Smooth muscle cell (in vitro differentiated cells): Measurements from ENCODE around the gene CACNB3. TPM values are rescaled to one million over a fixed set of nuclear protein-coding genes. Genes with fewer than 3 reads are reported as not detected.
"Not testable (repeated sequence)": the region's sequence is repeated elsewhere in the genome, so short reads cannot be mapped to it uniquely, and the experiment has no call there.

ENCODE experiments used
- DNase-seq: peaks from one replicate; lab custom pipeline; 2025; ENCODE audit not compliant: unreplicated experiment; lab: John Stamatoyannopoulos, UW
- H2AFZ ChIP-seq: fragments of 200-600 bp; sonication (generic); 2 replicates; pipeline ENCODE4 v1.6.0; 2016; ENCODE audit warnings: antibody characterized with exemption, low read depth, mild to moderate bottlenecking
- H3F3A ChIP-seq: fragments of 200-600 bp; sonication (generic); 2 replicates; pipeline ENCODE4 v1.6.0; 2017; ENCODE audit warnings: antibody characterized with exemption, low read depth
- H3K27ac ChIP-seq: fragments of 200-600 bp; sonication (generic); 2 replicates; pipeline ENCODE4 v1.5.1; 2016; ENCODE audit warnings: low read depth, mild to moderate bottlenecking
- H3K27me3 ChIP-seq: fragments of 200-600 bp; sonication (generic); 2 replicates; pipeline ENCODE4 v1.6.1; 2016; ENCODE audit warnings: low read depth, mild to moderate bottlenecking
- H3K36me3 ChIP-seq: fragments of 200-600 bp; sonication (generic); 2 replicates; pipeline ENCODE4 v1.5.1; 2016; ENCODE audit warnings: low read depth
- H3K4me1 ChIP-seq: fragments of 200-600 bp; sonication (generic); 2 replicates; pipeline ENCODE4 v1.5.1; 2016; ENCODE audit warnings: low read depth
- H3K4me2 ChIP-seq: fragments of 200-600 bp; sonication (generic); 2 replicates; pipeline ENCODE4 v1.6.0; 2016; ENCODE audit warnings: mild to moderate bottlenecking
- H3K4me3 ChIP-seq: fragments of 200-600 bp; sonication (generic); 2 replicates; pipeline ENCODE4 v1.5.1; 2016; ENCODE audit warnings: mild to moderate bottlenecking
- H3K79me2 ChIP-seq: fragments of 200-600 bp; sonication (generic); 2 replicates; pipeline ENCODE4 v1.6.0; 2016; ENCODE audit warnings: low read depth, mild to moderate bottlenecking
- H3K9ac ChIP-seq: fragments of 200-600 bp; sonication (generic); 2 replicates; pipeline ENCODE4 v1.6.0; 2016; ENCODE audit warnings: low read depth
- H3K9me3 ChIP-seq: fragments of 200-600 bp; sonication (generic); replicated peaks from 2 replicates; pipeline ENCODE4 v1.5.1; 2016; ENCODE audit warnings: low read depth
- H4K20me1 ChIP-seq: fragments of 200-600 bp; sonication (generic); 2 replicates; pipeline ENCODE4 v1.6.0; 2016; ENCODE audit warnings: low read depth
- WGBS: methylation state at CpG from one replicate; pipeline ENCODE4 v1.1.7; 2016; ENCODE audit warnings: low lambda C conversion rate; 5-methylcytosine and 5-hydroxymethylcytosine counted together
- polyA plus RNA-seq: library from polyadenylated mRNA; unstranded; fragments of >200 nt; fragmentation: Nextera tagmentation; extraction: Ambion mirVana; gene quantifications from 2 replicates; pipeline ENCODE4 v1.2.1, GENCODE V29; 2016
- total RNA-seq: library from RNA; depleted of rRNA; stranded (reverse); fragments of >200 nt; gene quantifications from 2 replicates; pipeline ENCODE4 v1.2.3, GENCODE V29; 2014
- TF ChIP-seq, protein P1 (sequence below): fragments of 200-600 bp; sonication (generic); IDR thresholded peaks from 2 replicates; pipeline ENCODE4 v1.5.1; 2017; ENCODE audit warnings: borderline replicate concordance, mild to moderate bottlenecking, antibody characterized with exemption; ENCODE audit not compliant: insufficient read depth, poor library complexity, severe bottlenecking

CACNB3 gene
- total and polyA plus RNA-seq, 2 experiments from 2014 or later: 18.5 to 21.7 TPM

DNA sequence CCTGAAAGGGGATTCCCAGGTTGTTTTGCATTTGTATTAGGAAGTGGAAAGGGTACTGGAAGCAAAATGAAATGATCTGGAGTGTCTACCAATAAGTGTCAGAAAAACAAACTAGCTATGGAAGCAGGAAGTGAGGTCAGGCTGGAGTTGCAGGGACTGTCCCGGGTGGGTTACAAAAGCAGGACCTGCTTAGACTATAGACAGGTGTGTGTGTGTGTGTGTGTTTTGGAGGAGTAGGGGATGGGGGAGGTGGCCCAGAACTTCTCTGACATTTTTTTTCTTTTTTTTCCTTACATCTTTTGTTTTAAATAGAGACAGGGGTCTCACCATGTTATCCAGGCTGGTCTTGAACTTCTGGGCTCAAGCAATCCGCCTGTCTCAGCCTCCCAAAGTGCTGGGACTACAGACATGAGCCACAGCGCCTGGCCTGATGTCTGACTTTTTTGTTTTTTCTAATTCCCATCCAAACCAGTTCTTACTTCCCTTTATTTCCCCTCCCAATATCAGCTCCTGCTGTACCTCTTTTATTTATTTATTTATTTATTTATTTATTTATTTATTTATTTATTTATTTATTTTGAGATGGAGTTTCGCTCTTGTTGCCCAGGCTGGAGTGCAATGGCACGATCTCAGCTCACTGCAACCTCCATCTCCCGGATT, 47.9 kb downstream of the CACNB3 start:
- H3K4me3 ChIP-seq: peak overlapping the region; percentile 69
- peak overlapping the region; percentile 90 for H2AFZ ChIP-seq
- H3K27me3 ChIP-seq: peaks cover 25% of the 10 kb centered on the region
- WGBS: 83% methylated on average over 6 of the region's 6 CpGs
- no peaks in the 10 kb centered on the region for H4K20me1 ChIP-seq
- H3K4me2 ChIP-seq: peak overlapping the region; percentile 92
- no peaks in the 10 kb centered on the region for H3K9me3 ChIP-seq
- H3K27ac ChIP-seq: no peak overlapping the region
- H3K4me1 ChIP-seq: peaks cover 20% of the 10 kb centered on the region
- TF ChIP-seq, protein P1, sequence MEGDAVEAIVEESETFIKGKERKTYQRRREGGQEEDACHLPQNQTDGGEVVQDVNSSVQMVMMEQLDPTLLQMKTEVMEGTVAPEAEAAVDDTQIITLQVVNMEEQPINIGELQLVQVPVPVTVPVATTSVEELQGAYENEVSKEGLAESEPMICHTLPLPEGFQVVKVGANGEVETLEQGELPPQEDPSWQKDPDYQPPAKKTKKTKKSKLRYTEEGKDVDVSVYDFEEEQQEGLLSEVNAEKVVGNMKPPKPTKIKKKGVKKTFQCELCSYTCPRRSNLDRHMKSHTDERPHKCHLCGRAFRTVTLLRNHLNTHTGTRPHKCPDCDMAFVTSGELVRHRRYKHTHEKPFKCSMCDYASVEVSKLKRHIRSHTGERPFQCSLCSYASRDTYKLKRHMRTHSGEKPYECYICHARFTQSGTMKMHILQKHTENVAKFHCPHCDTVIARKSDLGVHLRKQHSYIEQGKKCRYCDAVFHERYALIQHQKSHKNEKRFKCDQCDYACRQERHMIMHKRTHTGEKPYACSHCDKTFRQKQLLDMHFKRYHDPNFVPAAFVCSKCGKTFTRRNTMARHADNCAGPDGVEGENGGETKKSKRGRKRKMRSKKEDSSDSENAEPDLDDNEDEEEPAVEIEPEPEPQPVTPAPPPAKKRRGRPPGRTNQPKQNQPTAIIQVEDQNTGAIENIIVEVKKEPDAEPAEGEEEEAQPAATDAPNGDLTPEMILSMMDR: no peak
- H3K9ac ChIP-seq: no peak overlapping the region
- no peak for DNase-seq
- H3K79me2 ChIP-seq: no peaks in the 10 kb centered on the region
- no peaks in the 10 kb centered on the region for H3K36me3 ChIP-seq
- H3F3A ChIP-seq: no peaks in the 10 kb centered on the region

DNA sequence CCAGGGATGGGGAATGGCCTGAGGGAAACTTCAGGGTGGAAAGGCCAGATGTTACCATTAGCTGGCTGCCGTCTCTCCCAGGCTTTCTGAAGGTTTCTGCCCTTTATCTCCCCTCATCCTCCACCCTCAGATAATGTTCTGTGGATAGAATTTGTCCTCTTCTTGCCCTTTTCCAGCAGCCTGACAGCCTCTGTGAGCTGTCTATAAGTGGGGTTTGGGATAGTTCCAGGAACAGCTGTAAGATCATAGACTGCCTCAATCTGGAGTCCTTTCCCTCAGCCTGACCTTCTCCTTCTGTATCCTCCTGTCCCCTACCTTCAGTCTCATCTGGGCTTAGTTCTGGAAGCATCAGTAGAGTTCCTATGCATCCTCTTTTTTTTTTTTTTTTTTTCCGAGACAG, 50.2 kb downstream of the CACNB3 start:
- H3K4me2 ChIP-seq: no peak overlapping the region
- no peak overlapping the region for H3K9ac ChIP-seq
- peaks cover 13% of the 10 kb centered on the region for H3K4me1 ChIP-seq
- H3K9me3 ChIP-seq: no peaks in the 10 kb centered on the region
- H3K27me3 ChIP-seq: peaks cover 22% of the 10 kb centered on the region
- H3K36me3 ChIP-seq: no peaks in the 10 kb centered on the region
- TF ChIP-seq, protein P1: no peak
- no peak overlapping the region for H2AFZ ChIP-seq
- H4K20me1 ChIP-seq: no peaks in the 10 kb centered on the region
- no peak for DNase-seq
- 67% methylated on average over 2 of the region's 2 CpGs for WGBS
- H3K79me2 ChIP-seq: no peaks in the 10 kb centered on the region
- H3K27ac ChIP-seq: no peak overlapping the region
- H3F3A ChIP-seq: no peaks in the 10 kb centered on the region
- no peak overlapping the region for H3K4me3 ChIP-seq

DNA sequence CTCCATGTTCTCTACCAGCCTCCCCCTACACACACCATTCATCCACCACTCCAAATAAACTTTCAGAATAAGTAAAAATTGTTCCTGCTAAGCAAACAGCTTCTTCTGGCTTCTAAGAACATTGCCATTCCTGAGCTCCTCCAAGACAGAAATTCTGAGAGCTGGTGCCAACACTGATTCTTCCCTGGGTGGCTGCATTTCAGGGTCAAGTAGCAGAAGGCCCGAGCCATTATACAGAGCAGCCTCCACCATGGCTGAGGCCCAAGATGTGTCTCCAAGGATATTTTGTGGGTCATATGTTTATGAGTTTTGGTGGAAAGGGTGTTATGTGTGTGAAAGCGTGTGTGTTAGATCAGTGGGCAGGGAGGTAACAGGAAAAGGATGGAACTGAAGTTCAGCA, 50.9 kb downstream of the CACNB3 start:
- TF ChIP-seq, protein P1: no peak
- Histone ChIP-seq H3K9me3 (no peaks in the 10 kb centered on the region), H3K27ac (no peak overlapping the region), H3K4me2 (no peak overlapping the region), H3K4me1 (peaks cover 10% of the 10 kb centered on the region), H3K27me3 (peaks cover 14% of the 10 kb centered on the region), H3K4me3 (no peak overlapping the region), H3K9ac (no peak overlapping the region), H3K79me2 (no peaks in the 10 kb centered on the region), H3F3A (no peaks in the 10 kb centered on the region), H3K36me3 (no peaks in the 10 kb centered on the region), H2AFZ (no peak overlapping the region), H4K20me1 (no peaks in the 10 kb centered on the region)
- WGBS: 92% methylated on average over 2 of the region's 2 CpGs
- no peak for DNase-seq

DNA sequence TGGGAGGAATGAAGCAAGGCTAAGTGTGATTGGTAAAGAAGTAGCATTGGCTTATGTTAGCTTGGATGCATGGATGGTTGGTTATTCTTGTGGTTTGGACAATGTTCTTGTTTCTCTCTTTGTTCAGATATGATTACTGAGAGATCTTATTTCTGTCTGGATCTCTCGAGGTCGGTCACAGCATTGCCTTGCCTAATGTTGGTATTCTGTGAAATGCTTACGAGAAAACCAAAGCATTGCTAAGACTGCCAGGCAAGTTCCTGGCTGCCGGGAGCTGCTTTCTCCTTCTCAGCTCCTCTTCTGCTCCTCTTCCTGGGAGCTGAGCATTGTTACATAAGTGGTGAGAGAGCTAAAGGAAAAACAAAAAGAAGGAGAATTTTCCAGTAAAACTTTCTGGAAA, 54.8 kb downstream of the CACNB3 start:
- 92% methylated on average over 4 of the region's 4 CpGs for WGBS
- DNase-seq: no peak
- Histone ChIP-seq H3K79me2 (no peaks in the 10 kb centered on the region), H3K27ac (no peak overlapping the region), H3K4me1 (no peaks in the 10 kb centered on the region), H3K36me3 (no peaks in the 10 kb centered on the region), H3K9ac (no peak overlapping the region), H3K9me3 (no peaks in the 10 kb centered on the region), H4K20me1 (no peaks in the 10 kb centered on the region), H2AFZ (no peak overlapping the region), H3F3A (no peaks in the 10 kb centered on the region), H3K4me3 (no peak overlapping the region), H3K27me3 (peaks cover 3% of the 10 kb centered on the region), H3K4me2 (no peak overlapping the region)
- TF ChIP-seq, protein P1: no peak

DNA sequence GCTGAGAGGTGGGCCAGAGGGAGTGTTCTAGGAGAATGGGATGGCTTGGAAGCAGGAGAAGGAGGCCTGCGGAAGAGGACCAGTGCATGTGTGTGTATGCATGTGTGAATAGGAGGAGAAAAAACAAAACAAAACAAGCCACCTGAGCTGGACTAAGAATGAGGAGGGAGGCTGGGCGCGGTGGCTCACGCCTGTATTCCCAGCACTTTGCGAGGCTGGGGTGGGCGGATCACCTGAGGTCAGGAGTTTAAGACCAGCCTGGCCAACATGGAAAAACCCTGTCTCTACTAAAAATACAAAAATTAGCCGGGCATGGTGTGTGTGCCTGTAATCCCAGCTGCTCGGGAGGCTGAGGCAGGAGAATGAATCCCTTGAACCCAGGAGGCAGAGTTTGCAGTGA, 55.2 kb downstream of the CACNB3 start:
- not testable (repeated sequence) for H4K20me1 ChIP-seq, H3F3A ChIP-seq, H3K36me3 ChIP-seq, H3K27ac ChIP-seq, H3K9ac ChIP-seq, H2AFZ ChIP-seq, H3K4me2 ChIP-seq, H3K79me2 ChIP-seq, H3K27me3 ChIP-seq, H3K4me3 ChIP-seq, H3K9me3 ChIP-seq, H3K4me1 ChIP-seq, DNase-seq
- 88% methylated on average over 8 of the region's 8 CpGs for WGBS
